Body of pancreas (tissue), 4 donors: ENCODE results near the gene MVD. TPM values are rescaled to one million over a fixed set of nuclear protein-coding genes. Genes with fewer than 3 reads are reported as not detected.
A peak's percentile ranks its signal among the peaks of the same experiment; 100 is the strongest.

Source experiments
- ATAC-seq: fragments of 150-250 bp; one replicate; pipeline ENCODE4 v1.9.1; 2016
- DNase-seq, 4 donors: peaks; one replicate each; pipeline ENCODE4 v3.0.0-alpha.2; 2019
- H3K27ac ChIP-seq, 4 donors: fragments of 200-600 bp; sonication (generic); 1 replicate in 3 of 4; 2 replicates in 1 of 4; pipeline versions ENCODE4 v1.5.1 to v1.6.1; 2016 to 2019; ENCODE audit warnings: mild to moderate bottlenecking in 1 of 4, mixed read lengths in 1 of 4, moderate library complexity in 1 of 4
- H3K27me3 ChIP-seq, 2 donors: fragments of 200-600 bp; sonication (generic); one replicate each; pipeline ENCODE4 v1.6.0; 2016; ENCODE audit warnings: mild to moderate bottlenecking in 1 of 2
- H3K36me3 ChIP-seq, 2 donors: fragments of 200-600 bp; sonication (generic); replicated peaks in 1 of 2; 2 replicates each; pipeline ENCODE4 v1.5.1; 2016; ENCODE audit warnings: low read depth in 2 of 2; ENCODE audit not compliant: insufficient read depth in 1 of 2
- H3K4me1 ChIP-seq: fragments of 200-600 bp; sonication (generic); one replicate; pipeline ENCODE4 v1.6.0; 2016
- H3K4me3 ChIP-seq, 2 donors: fragments of 200-600 bp; sonication (generic); 1 replicate in 1 of 2; 2 replicates in 1 of 2; pipeline ENCODE4 v1.5.1; 2016 to 2019
- H3K9me3 ChIP-seq, 3 donors: fragments of 200-600 bp; sonication (generic); 1 replicate in 2 of 3; 2 replicates in 1 of 3; pipeline ENCODE4 v1.5.1; 2016
- POLR2A ChIP-seq, 3 donors: fragments of 450-650 bp; IDR thresholded peaks; one replicate each; pipeline ENCODE4 v1.6.1; 2016; ENCODE audit warnings: antibody characterized with exemption in 3 of 3, mild to moderate bottlenecking in 2 of 3
- WGBS, 2 donors: methylation state at CpG; one replicate each; pipeline ENCODE4 v1.1.5; 2017; 5-methylcytosine and 5-hydroxymethylcytosine counted together
- intact Hi-C: fragments of 100-400 bp; cut with DNase I; formaldehyde crosslinking; loops from one replicate; pipeline ENCODE4 v1.15.1; 2023
- total RNA-seq, 2 donors: library from RNA; depleted of rRNA; stranded (reverse); fragments of >200 nt; gene quantifications; one replicate each; pipeline ENCODE4 v1.1.0, GENCODE V29; 2016
- TF ChIP-seq, protein P1 (sequence below), 7 experiments: fragments of 450-650 bp in 4 of 7; fragments of 200-600 bp in 3 of 7; sonication (generic) in 3 of 7; IDR thresholded peaks; one replicate each; pipeline ENCODE4 v1.5.1; 2016 to 2019; ENCODE audit warnings: antibody characterized with exemption in 7 of 7

MVD gene
- total RNA-seq, 2 donors from 2014 or later = 16.9 to 28.7 TPM

DNA sequence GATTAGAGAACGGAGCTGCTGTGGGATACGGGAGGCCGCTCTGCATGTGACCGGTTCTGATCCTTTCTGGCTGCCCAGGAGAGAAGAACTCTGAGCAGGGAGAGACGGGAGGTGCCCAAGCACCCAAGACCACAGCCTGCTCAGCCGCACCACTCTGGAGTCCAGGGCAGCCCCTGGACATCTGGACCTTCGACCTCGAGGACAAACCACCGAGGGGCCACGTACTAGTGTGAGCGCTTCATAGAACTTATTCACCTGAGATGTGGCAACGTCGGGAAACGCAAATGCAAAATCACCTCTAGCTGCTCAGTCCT, 37.4 kb upstream of the MVD start:
- no peak overlapping the region for H3K4me3 ChIP-seq
- H3K4me1 ChIP-seq = peaks cover 20% of the 10 kb centered on the region
- TF ChIP-seq, protein P1, sequence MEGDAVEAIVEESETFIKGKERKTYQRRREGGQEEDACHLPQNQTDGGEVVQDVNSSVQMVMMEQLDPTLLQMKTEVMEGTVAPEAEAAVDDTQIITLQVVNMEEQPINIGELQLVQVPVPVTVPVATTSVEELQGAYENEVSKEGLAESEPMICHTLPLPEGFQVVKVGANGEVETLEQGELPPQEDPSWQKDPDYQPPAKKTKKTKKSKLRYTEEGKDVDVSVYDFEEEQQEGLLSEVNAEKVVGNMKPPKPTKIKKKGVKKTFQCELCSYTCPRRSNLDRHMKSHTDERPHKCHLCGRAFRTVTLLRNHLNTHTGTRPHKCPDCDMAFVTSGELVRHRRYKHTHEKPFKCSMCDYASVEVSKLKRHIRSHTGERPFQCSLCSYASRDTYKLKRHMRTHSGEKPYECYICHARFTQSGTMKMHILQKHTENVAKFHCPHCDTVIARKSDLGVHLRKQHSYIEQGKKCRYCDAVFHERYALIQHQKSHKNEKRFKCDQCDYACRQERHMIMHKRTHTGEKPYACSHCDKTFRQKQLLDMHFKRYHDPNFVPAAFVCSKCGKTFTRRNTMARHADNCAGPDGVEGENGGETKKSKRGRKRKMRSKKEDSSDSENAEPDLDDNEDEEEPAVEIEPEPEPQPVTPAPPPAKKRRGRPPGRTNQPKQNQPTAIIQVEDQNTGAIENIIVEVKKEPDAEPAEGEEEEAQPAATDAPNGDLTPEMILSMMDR (IDR thresholded peaks at IDR 0.05) = no peak
- TF ChIP-seq POLR2A (IDR thresholded peaks at IDR 0.05) = no peak
- ATAC-seq (no peak), DNase-seq (no peak)
- H3K36me3 ChIP-seq = peaks cover 0 to 5% of the 10 kb centered on the region in 2 donors
- no peaks in the 10 kb centered on the region for H3K9me3 ChIP-seq
- intact Hi-C loops = no loop called here
- WGBS, 2 donors = 71 to 88% methylated on average over 14 of the region's 14 CpGs
- H3K27me3 ChIP-seq = no peaks in the 10 kb centered on the region
- H3K27ac ChIP-seq = peak overlapping the region in 1 of 4 donors; percentile 61

GRCh38 chr16:88699180-88699579, 36.3 kb upstream of the MVD start:
- H3K4me1 ChIP-seq = peaks cover 9% of the 10 kb centered on the region
- ATAC-seq (no peak), DNase-seq (no peak)
- H3K27me3 ChIP-seq = no peaks in the 10 kb centered on the region
- TF ChIP-seq, protein P1 (IDR thresholded peaks at IDR 0.05) = no peak
- TF ChIP-seq POLR2A (IDR thresholded peaks at IDR 0.05) = no peak
- no peaks in the 10 kb centered on the region for H3K9me3 ChIP-seq
- no peak overlapping the region for H3K27ac ChIP-seq
- WGBS, 2 donors = 92 to 100% methylated on average over 3 to 16 of the region's 16 CpGs
- H3K36me3 ChIP-seq = peaks cover 0 to 5% of the 10 kb centered on the region in 2 donors
- H3K4me3 ChIP-seq = no peak overlapping the region
- intact Hi-C loops = no loop called here

GRCh38 chr16:88698646-88699045, 35.8 kb upstream of the MVD start:
- DNase-seq (no peak), ATAC-seq (no peak)
- 94% methylated on average over 23 of the region's 25 CpGs; no CpG with 5 or more reads in 1 of the 2 donors for WGBS, 2 donors
- Histone ChIP-seq H3K4me3 (no peak overlapping the region), H3K36me3 (peaks cover 0 to 5% of the 10 kb centered on the region in 2 donors), H3K4me1 (peaks cover 5% of the 10 kb centered on the region), H3K9me3 (no peaks in the 10 kb centered on the region), H3K27me3 (no peaks in the 10 kb centered on the region), H3K27ac (no peak overlapping the region)
- TF ChIP-seq POLR2A (IDR thresholded peaks at IDR 0.05) = no peak
- TF ChIP-seq, protein P1 (IDR thresholded peaks at IDR 0.05) = no peak
- intact Hi-C loops = no loop called here

DNA sequence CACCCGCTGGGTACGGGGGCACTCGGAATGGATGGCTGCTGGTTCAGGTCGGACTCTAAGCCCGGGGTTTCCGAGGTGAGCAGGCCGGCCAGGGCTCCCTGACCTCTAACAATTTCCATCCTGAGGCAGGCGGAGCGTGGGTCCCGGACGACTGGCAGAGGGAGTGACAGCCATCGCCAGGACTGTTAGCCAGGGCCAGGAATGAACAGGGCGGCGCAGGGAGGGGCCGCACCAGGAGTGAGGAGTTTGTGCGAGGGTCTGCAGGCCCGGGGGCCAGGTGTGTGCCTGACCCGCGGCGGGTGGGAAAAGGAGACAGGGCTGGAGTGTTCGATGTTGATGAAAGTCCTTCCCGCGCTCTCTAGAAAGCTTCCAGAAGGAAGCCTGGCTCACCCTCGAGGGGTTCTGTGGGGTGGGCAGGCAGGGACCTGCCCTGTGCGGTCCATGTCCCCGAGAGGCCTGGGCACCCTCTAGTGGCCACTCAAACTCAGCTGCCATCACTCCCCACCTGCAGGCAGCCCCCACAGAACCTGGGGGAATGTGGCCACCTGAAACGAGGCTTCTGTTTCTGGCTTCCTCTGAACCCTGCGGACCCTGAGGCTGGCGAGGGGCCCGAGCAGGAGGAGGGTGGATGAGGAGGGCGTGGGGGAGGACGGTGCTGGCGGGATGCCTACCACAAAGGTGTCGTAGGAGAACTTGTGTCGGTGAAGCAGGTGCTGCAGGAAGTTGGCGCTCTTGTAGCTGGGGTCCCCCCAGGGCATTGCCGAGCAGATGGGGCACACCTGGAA, 35.1 kb upstream of the MVD start:
- Histone ChIP-seq H3K27me3 (no peaks in the 10 kb centered on the region), H3K36me3 (peaks cover 0 to 5% of the 10 kb centered on the region in 2 donors), H3K27ac (no peak overlapping the region), H3K4me1 (peaks cover 5% of the 10 kb centered on the region), H3K9me3 (no peaks in the 10 kb centered on the region), H3K4me3 (no peak overlapping the region)
- 81 to 90% methylated on average over 24 to 32 of the region's 37 CpGs for WGBS, 2 donors
- TF ChIP-seq, protein P1 (IDR thresholded peaks at IDR 0.05) = peak in 6 of 7 experiments; percentile 9 to 45 (median 19)
- TF ChIP-seq POLR2A (IDR thresholded peaks at IDR 0.05) = no peak
- intact Hi-C loops = no loop called here
- ATAC-seq (no peak), DNase-seq (peak in 1 of 4 donors; percentile 36)
